ENCODE data around the gene HSD17B10. TPM values are rescaled to one million over a fixed set of nuclear protein-coding genes. Genes with fewer than 3 reads are reported as not detected.

The HSD17B10 gene
- total RNA-seq, 1 experiment from 2014 or later = 132 TPM

GRCh38 chrX:53398216-53398615 is 36.0 kb downstream of the HSD17B10 start:
- intact Hi-C loops (cut with micrococcal nuclease; ENCODE audit: unreplicated experiment) = no loop called here
- no TSS peak for BruUV-seq (replicated peaks)
- DNase-seq (ENCODE audit: low spot score) = no peak
- ChIA-PET CTCF (no interaction called here), POLR2A (ENCODE audit: low non-redundant PET) (no interaction called here)
- Histone ChIP-seq H3K27ac (ENCODE audit: low read depth, low read length, poor library complexity, severe bottlenecking) (no peak overlapping the region), H3K27me3 (replicated peaks; ENCODE audit: insufficient read depth, low read depth, low read length, poor library complexity) (no peaks in the 10 kb centered on the region), H3K36me3 (ENCODE audit: insufficient read depth, low read length, poor library complexity, severe bottlenecking) (peaks cover 80% of the 10 kb centered on the region), H3K4me3 (ENCODE audit: low read depth, low read length, poor library complexity, severe bottlenecking) (no peak overlapping the region), H3K9me3 (ENCODE audit: low read depth, low read length, poor library complexity, severe bottlenecking) (no peaks in the 10 kb centered on the region), H3K4me1 (ENCODE audit: insufficient read depth, low read length, poor library complexity, severe bottlenecking) (no peaks in the 10 kb centered on the region)
- TF ChIP-seq EZH2 (IDR thresholded peaks at IDR 0.05; ENCODE audit: borderline replicate concordance, low read depth, low read length, poor library complexity, severe bottlenecking) = no peak
- TF ChIP-seq, protein P1, sequence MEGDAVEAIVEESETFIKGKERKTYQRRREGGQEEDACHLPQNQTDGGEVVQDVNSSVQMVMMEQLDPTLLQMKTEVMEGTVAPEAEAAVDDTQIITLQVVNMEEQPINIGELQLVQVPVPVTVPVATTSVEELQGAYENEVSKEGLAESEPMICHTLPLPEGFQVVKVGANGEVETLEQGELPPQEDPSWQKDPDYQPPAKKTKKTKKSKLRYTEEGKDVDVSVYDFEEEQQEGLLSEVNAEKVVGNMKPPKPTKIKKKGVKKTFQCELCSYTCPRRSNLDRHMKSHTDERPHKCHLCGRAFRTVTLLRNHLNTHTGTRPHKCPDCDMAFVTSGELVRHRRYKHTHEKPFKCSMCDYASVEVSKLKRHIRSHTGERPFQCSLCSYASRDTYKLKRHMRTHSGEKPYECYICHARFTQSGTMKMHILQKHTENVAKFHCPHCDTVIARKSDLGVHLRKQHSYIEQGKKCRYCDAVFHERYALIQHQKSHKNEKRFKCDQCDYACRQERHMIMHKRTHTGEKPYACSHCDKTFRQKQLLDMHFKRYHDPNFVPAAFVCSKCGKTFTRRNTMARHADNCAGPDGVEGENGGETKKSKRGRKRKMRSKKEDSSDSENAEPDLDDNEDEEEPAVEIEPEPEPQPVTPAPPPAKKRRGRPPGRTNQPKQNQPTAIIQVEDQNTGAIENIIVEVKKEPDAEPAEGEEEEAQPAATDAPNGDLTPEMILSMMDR (conservative IDR thresholded peaks at IDR 0.05; ENCODE audit: low read depth, low read length) = no peak

DNA sequence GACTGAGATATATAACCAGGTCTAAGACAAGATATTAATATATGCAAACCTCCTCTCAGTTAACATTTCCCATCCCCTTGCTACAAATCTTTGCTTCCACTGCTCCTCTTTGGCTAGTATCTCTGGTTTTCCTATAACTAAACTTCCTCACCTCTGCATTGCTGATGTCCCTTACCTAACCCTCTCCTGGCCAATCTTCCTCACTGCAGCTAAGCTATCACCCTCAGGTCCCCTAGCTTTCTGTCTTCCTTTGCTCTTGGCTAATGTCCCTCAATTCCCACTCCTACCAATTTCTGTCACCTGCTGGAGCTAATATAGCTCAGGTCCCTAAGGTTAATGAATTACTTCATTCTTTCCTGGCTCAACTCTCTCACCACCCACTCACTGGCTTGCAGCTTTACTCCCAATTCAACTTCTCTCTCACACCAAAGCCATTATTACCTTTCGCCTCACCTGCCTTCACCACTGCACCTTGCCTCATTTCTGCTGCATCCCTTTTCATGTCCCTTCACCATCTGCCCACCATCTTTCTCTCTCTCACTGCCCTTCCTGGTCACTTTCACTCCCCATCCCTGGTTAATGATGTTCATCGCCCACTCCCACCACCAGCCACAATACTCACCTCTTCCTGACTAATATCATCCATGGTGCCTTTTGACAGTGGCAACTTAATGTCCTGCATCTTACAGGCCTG is 38.4 kb downstream of the HSD17B10 start:
- TF ChIP-seq, protein P1 (conservative IDR thresholded peaks at IDR 0.05; ENCODE audit: low read depth, low read length) = no peak
- TF ChIP-seq EZH2 (IDR thresholded peaks at IDR 0.05; ENCODE audit: borderline replicate concordance, low read depth, low read length, poor library complexity, severe bottlenecking) = no peak

DNA sequence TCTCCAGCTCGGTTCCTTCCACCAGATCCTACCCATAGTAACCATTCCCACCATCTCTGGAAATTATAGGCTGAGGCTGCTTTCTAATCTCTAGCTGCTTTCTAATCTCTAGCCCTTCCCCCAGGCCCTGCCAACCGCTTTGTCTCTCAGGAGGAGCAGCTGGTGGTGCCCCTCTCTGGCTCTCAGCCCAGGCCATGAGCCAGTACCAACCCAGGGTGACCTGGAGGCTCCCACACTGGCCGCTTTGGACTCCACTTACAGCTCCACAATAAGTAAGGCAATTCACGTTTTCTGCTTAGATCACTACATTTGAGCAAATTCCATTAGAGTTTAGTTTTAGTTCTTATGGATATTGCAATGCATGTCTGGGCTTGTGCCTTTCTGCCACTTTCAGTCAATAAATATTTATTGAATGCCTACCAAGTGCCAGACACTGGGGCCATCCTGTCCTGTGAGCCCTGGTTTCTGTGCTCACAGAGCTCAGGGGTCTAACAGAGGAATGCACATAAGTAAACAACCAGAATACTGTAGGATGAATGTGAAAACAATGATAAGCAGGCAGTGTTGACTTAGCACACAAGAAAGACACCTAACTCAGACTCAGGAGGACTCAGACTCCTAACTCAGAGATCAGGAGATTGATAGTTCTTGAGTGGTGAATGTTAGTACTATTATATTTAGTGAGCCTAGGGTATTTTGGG is 50.6 kb downstream of the HSD17B10 start:
- no peak for DNase-seq (ENCODE audit: low spot score)
- Histone ChIP-seq H3K4me3 (ENCODE audit: low read depth, low read length, poor library complexity, severe bottlenecking) (no peak overlapping the region), H3K27ac (ENCODE audit: low read depth, low read length, poor library complexity, severe bottlenecking) (no peak overlapping the region), H3K27me3 (replicated peaks; ENCODE audit: insufficient read depth, low read depth, low read length, poor library complexity) (no peaks in the 10 kb centered on the region), H3K36me3 (ENCODE audit: insufficient read depth, low read length, poor library complexity, severe bottlenecking) (peaks cover 77% of the 10 kb centered on the region), H3K4me1 (ENCODE audit: insufficient read depth, low read length, poor library complexity, severe bottlenecking) (no peaks in the 10 kb centered on the region), H3K9me3 (ENCODE audit: low read depth, low read length, poor library complexity, severe bottlenecking) (no peaks in the 10 kb centered on the region)
- intact Hi-C loops (cut with micrococcal nuclease; ENCODE audit: unreplicated experiment) = no loop called here
- no TSS peak for BruUV-seq (replicated peaks)
- no peak for TF ChIP-seq EZH2 (IDR thresholded peaks at IDR 0.05; ENCODE audit: borderline replicate concordance, low read depth, low read length, poor library complexity, severe bottlenecking)
- TF ChIP-seq, protein P1 (conservative IDR thresholded peaks at IDR 0.05; ENCODE audit: low read depth, low read length) = no peak
- ChIA-PET CTCF (no interaction called here), POLR2A (ENCODE audit: low non-redundant PET) (no interaction called here)

More for the DNA sequence above, 38.4 kb downstream of the HSD17B10 start:
- Histone ChIP-seq H3K4me3 (ENCODE audit: low read depth, low read length, poor library complexity, severe bottlenecking) (no peak overlapping the region), H3K27ac (ENCODE audit: low read depth, low read length, poor library complexity, severe bottlenecking) (no peak overlapping the region), H3K4me1 (ENCODE audit: insufficient read depth, low read length, poor library complexity, severe bottlenecking) (no peaks in the 10 kb centered on the region), H3K36me3 (ENCODE audit: insufficient read depth, low read length, poor library complexity, severe bottlenecking) (peaks cover 78% of the 10 kb centered on the region), H3K9me3 (ENCODE audit: low read depth, low read length, poor library complexity, severe bottlenecking) (no peaks in the 10 kb centered on the region), H3K27me3 (replicated peaks; ENCODE audit: insufficient read depth, low read depth, low read length, poor library complexity) (no peaks in the 10 kb centered on the region)
- ChIA-PET POLR2A (ENCODE audit: low non-redundant PET) (no interaction called here), CTCF (no interaction called here)
- no peak for DNase-seq (ENCODE audit: low spot score)
- no TSS peak for BruUV-seq (replicated peaks)
- intact Hi-C loops (cut with micrococcal nuclease; ENCODE audit: unreplicated experiment) = no loop called here

Small RNAs within 50 kb of the gene (microRNA-seq; reads per million reads assigned to microRNA genes)
- gene MIR6857 = 1.3 reads per million

Other genes starting within 250 kb of the HSD17B10 start
- gene KDM5C, start 209.2 kb downstream of the HSD17B10 start, total RNA-seq (2021) = 177 and 178 TPM in 2 replicates
- 8.1 and 8.9 TPM in 2 replicates for gene IQSEC2, start 152.8 kb downstream of the HSD17B10 start, total RNA-seq (2021)
- gene SMC1A, start 11.7 kb downstream of the HSD17B10 start, total RNA-seq (2021) = 225 and 230 TPM in 2 replicates
- gene RIBC1, start 11.5 kb downstream of the HSD17B10 start, total RNA-seq (2021) = 0.68 and 1.0 TPM in 2 replicates

Measured in A673 (cell line).